Activated T-helper 1 cell treated with anti-CD3 and anti-CD28 coated beads, Interleukin-12 subunit alpha, Interleukin-12 subunit beta, Interleukin-2, Interleukin-4 antibody, amounts not matched to agents 30 ng/mL and 10 ng/mL and 1 ng/mL, durations not matched to agents 14 hours and 24 hours and 36 hours (primary cell): ENCODE results near the gene ADD2. TPM values are rescaled to one million over a fixed set of nuclear protein-coding genes. Genes with fewer than 3 reads are reported as not detected.

Experiments used
- DNase-seq: peaks from one replicate; pipeline ENCODE4 v3.0.0; 2021; ENCODE audit warnings: low spot score
- H3K27ac Mint-ChIP-seq: one replicate; pipeline ENCODE4 v1.8.0; 2021; ENCODE audit warnings: mild to moderate bottlenecking, mixed read lengths
- H3K27me3 Mint-ChIP-seq: one replicate; pipeline ENCODE4 v1.8.0; 2022; ENCODE audit warnings: mild to moderate bottlenecking, moderate library complexity, mixed read lengths; ENCODE audit not compliant: insufficient read depth
- H3K36me3 Mint-ChIP-seq: one replicate; pipeline ENCODE4 v1.8.0; 2021; ENCODE audit warnings: low read depth, mixed read lengths
- H3K4me1 Mint-ChIP-seq: one replicate; pipeline ENCODE4 v1.8.0; 2021; ENCODE audit warnings: low read depth, mixed read lengths
- H3K4me3 Mint-ChIP-seq: one replicate; pipeline ENCODE4 v1.8.0; 2021; ENCODE audit warnings: mild to moderate bottlenecking, moderate library complexity, mixed read lengths
- H3K9me3 Mint-ChIP-seq: one replicate; pipeline ENCODE4 v1.8.0; 2021; ENCODE audit warnings: mixed read lengths
- intact Hi-C: fragments of 100-400 bp; cut with micrococcal nuclease; formaldehyde crosslinking; loops from one replicate; pipeline ENCODE4 v1.15.1; 2024
- total RNA-seq: library from RNA; stranded (reverse); gene quantifications from 2 replicates; pipeline ENCODE4 v1.2.3, GENCODE V29; 2022

Gene ADD2
- total RNA-seq, 1 donor from 2014 or later: 6.9 TPM

- Mint-ChIP-seq H3K9me3 (no peaks in the 10 kb centered on the region), H3K36me3 (no peaks in the 10 kb centered on the region), H3K27me3 (peaks cover 2% of the 10 kb centered on the region), H3K27ac (no peak overlapping the region), H3K4me1 (no peaks in the 10 kb centered on the region), H3K4me3 (no peak overlapping the region)
- no peak for DNase-seq
- intact Hi-C loops: no loop called here
These were observed 93.2 kb downstream of the ADD2 start for GRCh38 chr2:70674636-70675430.

- intact Hi-C loops: no loop called here
- Mint-ChIP-seq H3K4me1 (no peaks in the 10 kb centered on the region), H3K27me3 (peaks cover 2% of the 10 kb centered on the region), H3K9me3 (no peaks in the 10 kb centered on the region), H3K27ac (no peak overlapping the region), H3K36me3 (no peaks in the 10 kb centered on the region), H3K4me3 (no peak overlapping the region)
- no peak for DNase-seq
These were observed 94.9 kb downstream of the ADD2 start for GRCh38 chr2:70673041-70673647.

GRCh38 chr2:70671092-70671675 lies 96.8 kb downstream of the ADD2 start:
- H3K4me3 Mint-ChIP-seq: no peak overlapping the region
- no peaks in the 10 kb centered on the region for H3K4me1 Mint-ChIP-seq
- no peak for DNase-seq
- no peaks in the 10 kb centered on the region for H3K36me3 Mint-ChIP-seq
- no peaks in the 10 kb centered on the region for H3K9me3 Mint-ChIP-seq
- intact Hi-C loops: no loop called here
- H3K27me3 Mint-ChIP-seq: peaks cover 2% of the 10 kb centered on the region
- no peak overlapping the region for H3K27ac Mint-ChIP-seq

- intact Hi-C loops: no loop called here
- Mint-ChIP-seq H3K27me3 (peaks cover 2% of the 10 kb centered on the region), H3K9me3 (no peaks in the 10 kb centered on the region), H3K4me1 (no peaks in the 10 kb centered on the region), H3K4me3 (no peak overlapping the region), H3K36me3 (no peaks in the 10 kb centered on the region), H3K27ac (no peak overlapping the region)
- DNase-seq: no peak
These were observed 97.4 kb downstream of the ADD2 start for GRCh38 chr2:70670626-70671025.

GRCh38 chr2:70670202-70670601 lies 97.8 kb downstream of the ADD2 start:
- H3K4me3 Mint-ChIP-seq: no peak overlapping the region
- H3K27me3 Mint-ChIP-seq: peaks cover 2% of the 10 kb centered on the region
- no peaks in the 10 kb centered on the region for H3K9me3 Mint-ChIP-seq
- H3K27ac Mint-ChIP-seq: no peak overlapping the region
- intact Hi-C loops: no loop called here
- H3K4me1 Mint-ChIP-seq: no peaks in the 10 kb centered on the region
- H3K36me3 Mint-ChIP-seq: no peaks in the 10 kb centered on the region
- DNase-seq: no peak

GRCh38 chr2:70668911-70669310 lies 99.1 kb downstream of the ADD2 start:
- Mint-ChIP-seq H3K36me3 (no peaks in the 10 kb centered on the region), H3K27ac (no peak overlapping the region)
- intact Hi-C loops: no loop called here

GRCh38 chr2:70668432-70668831 lies 99.6 kb downstream of the ADD2 start:
- H3K9me3 Mint-ChIP-seq: no peaks in the 10 kb centered on the region
- no peak overlapping the region for H3K27ac Mint-ChIP-seq
- no peak overlapping the region for H3K4me3 Mint-ChIP-seq
- H3K27me3 Mint-ChIP-seq: peaks cover under 1% of the 10 kb centered on the region
- intact Hi-C loops: no loop called here
- DNase-seq: no peak
- H3K36me3 Mint-ChIP-seq: no peaks in the 10 kb centered on the region
- H3K4me1 Mint-ChIP-seq: peaks cover 14% of the 10 kb centered on the region

More at GRCh38 chr2:70668911-70669310, 99.1 kb downstream of the ADD2 start:
- Mint-ChIP-seq H3K9me3 (no peaks in the 10 kb centered on the region), H3K4me3 (no peak overlapping the region), H3K4me1 (peaks cover 10% of the 10 kb centered on the region), H3K27me3 (peaks cover 2% of the 10 kb centered on the region)
- no peak for DNase-seq

GRCh38 chr2:70664525-70664924 lies 103.5 kb downstream of the ADD2 start:
- H3K4me1 Mint-ChIP-seq: peaks cover 14% of the 10 kb centered on the region
- DNase-seq: no peak
- H3K27me3 Mint-ChIP-seq: no peaks in the 10 kb centered on the region
- peak overlapping the region; percentile 52 for H3K27ac Mint-ChIP-seq
- no peaks in the 10 kb centered on the region for H3K9me3 Mint-ChIP-seq
- intact Hi-C loops: no loop called here
- no peaks in the 10 kb centered on the region for H3K36me3 Mint-ChIP-seq
- no peak overlapping the region for H3K4me3 Mint-ChIP-seq

GRCh38 chr2:70663411-70663810 lies 104.6 kb downstream of the ADD2 start:
- H3K4me3 Mint-ChIP-seq: no peak overlapping the region
- intact Hi-C loops: no loop called here
- no peaks in the 10 kb centered on the region for H3K27me3 Mint-ChIP-seq
- DNase-seq: no peak
- H3K4me1 Mint-ChIP-seq: peaks cover 14% of the 10 kb centered on the region
- no peak overlapping the region for H3K27ac Mint-ChIP-seq
- H3K36me3 Mint-ChIP-seq: no peaks in the 10 kb centered on the region
- no peaks in the 10 kb centered on the region for H3K9me3 Mint-ChIP-seq

- peaks cover 37% of the 10 kb centered on the region for H3K4me1 Mint-ChIP-seq
- H3K27ac Mint-ChIP-seq: no peak overlapping the region
- no peak for DNase-seq
- intact Hi-C loops: loop anchor here (5.0 to 10.0 kb wide), 2 partner anchors 108 to 215 kb away; partner anchors contain the start of gene ADD2
- no peaks in the 10 kb centered on the region for H3K27me3 Mint-ChIP-seq
- H3K9me3 Mint-ChIP-seq: no peaks in the 10 kb centered on the region
- H3K36me3 Mint-ChIP-seq: no peaks in the 10 kb centered on the region
- H3K4me3 Mint-ChIP-seq: no peak overlapping the region
These were observed 108.4 kb downstream of the ADD2 start for GRCh38 chr2:70659551-70659950.

GRCh38 chr2:70658476-70658875 lies 109.5 kb downstream of the ADD2 start:
- Mint-ChIP-seq H3K27me3 (no peaks in the 10 kb centered on the region), H3K27ac (no peak overlapping the region), H3K9me3 (no peaks in the 10 kb centered on the region), H3K4me1 (peaks cover 27% of the 10 kb centered on the region), H3K36me3 (no peaks in the 10 kb centered on the region), H3K4me3 (no peak overlapping the region)
- DNase-seq: no peak
- intact Hi-C loops: loop anchor here (5.0 to 10.0 kb wide), 2 partner anchors 109 to 216 kb away; partner anchors contain the start of gene ADD2

- H3K27ac Mint-ChIP-seq: no peak overlapping the region
- intact Hi-C loops: loop anchor here (5.0 to 10.0 kb wide), 2 partner anchors 110 to 218 kb away; partner anchors contain the start of gene ADD2
- H3K4me1 Mint-ChIP-seq: peaks cover 27% of the 10 kb centered on the region
- H3K27me3 Mint-ChIP-seq: no peaks in the 10 kb centered on the region
- no peaks in the 10 kb centered on the region for H3K9me3 Mint-ChIP-seq
- no peak for DNase-seq
- no peaks in the 10 kb centered on the region for H3K36me3 Mint-ChIP-seq
- H3K4me3 Mint-ChIP-seq: no peak overlapping the region
These were observed 110.8 kb downstream of the ADD2 start for GRCh38 chr2:70657246-70657645.

GRCh38 chr2:70656421-70657010 lies 111.5 kb downstream of the ADD2 start:
- peaks cover 27% of the 10 kb centered on the region for H3K4me1 Mint-ChIP-seq
- no peaks in the 10 kb centered on the region for H3K9me3 Mint-ChIP-seq
- H3K36me3 Mint-ChIP-seq: no peaks in the 10 kb centered on the region
- H3K27me3 Mint-ChIP-seq: peaks cover 7% of the 10 kb centered on the region
- no peak overlapping the region for H3K27ac Mint-ChIP-seq
- no peak for DNase-seq
- no peak overlapping the region for H3K4me3 Mint-ChIP-seq
- intact Hi-C loops: loop anchor here (5.0 to 10.0 kb wide), 2 partner anchors 111 to 218 kb away; partner anchors contain the start of gene ADD2
